Keratinocyte (primary cell): ENCODE measurements around the gene MAD2L2. TPM values are rescaled to one million over a fixed set of nuclear protein-coding genes. Genes with fewer than 3 reads are reported as not detected.

Source experiments
- DNase-seq: peaks from one replicate; pipeline ENCODE4 v3.0.0-alpha.2; 2011; ENCODE audit warnings: low read depth, missing footprints, low spot score
- FAIRE-seq: peaks from 2 replicates; lab custom pipeline; 2011; peaks lifted over from hg19 to GRCh38; lab: Jason Lieb, UNC
- H2AFZ ChIP-seq: 2 replicates; pipeline ENCODE4 v1.6.0; 2012; ENCODE audit warnings: low read length, control low read depth, inconsistent platforms; ENCODE audit not compliant: control insufficient read depth
- H3K27ac ChIP-seq: 2 replicates; pipeline ENCODE4 v1.5.1; 2011; ENCODE audit warnings: low read length; ENCODE audit not compliant: control insufficient read depth, insufficient read depth
- H3K27me3 ChIP-seq: 3 replicates; pipeline ENCODE4 v1.6.0; 2011; ENCODE audit warnings: low read length; ENCODE audit not compliant: control insufficient read depth, insufficient read depth; ENCODE audit errors: extremely low read depth
- H3K36me3 ChIP-seq, 2 experiments: 2 replicates in 1 of 2; 3 replicates in 1 of 2; pipeline ENCODE4 v1.5.1; 2011; ENCODE audit warnings: low read length in 2 of 2, mild to moderate bottlenecking in 1 of 2; ENCODE audit not compliant: control insufficient read depth in 2 of 2, insufficient read depth in 2 of 2; ENCODE audit errors: extremely low read depth in 1 of 2
- H3K4me1 ChIP-seq: 3 replicates; pipeline ENCODE4 v1.5.1; 2011; ENCODE audit warnings: low read length; ENCODE audit not compliant: control insufficient read depth, insufficient read depth; ENCODE audit errors: extremely low read depth
- H3K4me2 ChIP-seq: 3 replicates; pipeline ENCODE4 v1.6.0; 2011; ENCODE audit warnings: low read depth, low read length; ENCODE audit not compliant: control insufficient read depth, insufficient read depth; ENCODE audit errors: extremely low read depth
- H3K4me3 ChIP-seq, 3 experiments: fragments of 200-600 bp in 1 of 3; sonication (generic) in 1 of 3; 2 replicates in 2 of 3; 3 replicates in 1 of 3; pipeline ENCODE4 v1.5.1; 2011 to 2016; ENCODE audit warnings: low read length in 3 of 3, mild to moderate bottlenecking in 3 of 3, control low read depth in 2 of 3, inconsistent platforms in 1 of 3, low read depth in 1 of 3, mixed read lengths in 1 of 3, mixed run types in 1 of 3, moderate library complexity in 1 of 3; ENCODE audit not compliant: control insufficient read depth in 2 of 3, insufficient read depth in 2 of 3; ENCODE audit errors: extremely low read depth in 1 of 3
- H3K79me2 ChIP-seq: 2 replicates; pipeline ENCODE4 v1.6.0; 2012; ENCODE audit warnings: low read length; ENCODE audit not compliant: control insufficient read depth, insufficient read depth
- H3K9ac ChIP-seq: 3 replicates; pipeline ENCODE4 v1.6.0; 2011; ENCODE audit warnings: low read length; ENCODE audit not compliant: control insufficient read depth, insufficient read depth; ENCODE audit errors: extremely low read depth
- H3K9me1 ChIP-seq: 3 replicates; pipeline ENCODE4 v1.6.0; 2011; ENCODE audit warnings: low read length; ENCODE audit not compliant: control insufficient read depth, insufficient read depth; ENCODE audit errors: extremely low read depth
- H3K9me3 ChIP-seq: 2 replicates; pipeline ENCODE4 v1.5.1; 2012; ENCODE audit warnings: low read depth, low read length; ENCODE audit not compliant: control insufficient read depth
- H4K20me1 ChIP-seq: 3 replicates; pipeline ENCODE4 v1.6.0; 2011; ENCODE audit warnings: low read length; ENCODE audit not compliant: control insufficient read depth, insufficient read depth; ENCODE audit errors: extremely low read depth
- EZH2 ChIP-seq: IDR thresholded peaks from one replicate; pipeline ENCODE4 v1.6.1; 2012; ENCODE audit warnings: inconsistent platforms, mild to moderate bottlenecking, low read length, moderate library complexity
- dilution Hi-C: fragments of 300-500 bp; cut with MboI; formaldehyde crosslinking; loops from one replicate; pipeline ENCODE4 v1.7.0; 2020; ENCODE audit warnings: low sequenced_read_pairs; ENCODE audit not compliant: extremely low pct_ligation_motif_present
- polyA plus RNA-seq, 5 experiments: library from polyadenylated mRNA; depleted of rRNA in 3 of 5; stranded (reverse) in 3 of 5; stranded (forward) in 1 of 5; unstranded in 1 of 5; fragments of >200 nt; gene quantifications; 1 replicate in 1 of 5; 2 replicates in 3 of 5; 3 replicates in 1 of 5; pipeline versions ENCODE4 v1.2.1 to v1.2.3, GENCODE V29; 2011 to 2012; ENCODE audit warnings: missing spikeins in 2 of 5, low read depth in 1 of 5, low replicate concordance in 1 of 5
- TF ChIP-seq, protein P1 (sequence below), 3 experiments: IDR thresholded peaks in 1 of 3; conservative IDR thresholded peaks in 1 of 3; optimal IDR thresholded peaks in 1 of 3; 2 replicates in 2 of 3; 3 replicates in 1 of 3; pipeline versions ENCODE3 to v1.5.1; 2011; ENCODE audit warnings: low read length in 3 of 3, mild to moderate bottlenecking in 3 of 3, moderate library complexity in 2 of 3, control low read depth in 1 of 3, inconsistent platforms in 1 of 3; ENCODE audit not compliant: insufficient read depth in 2 of 3; ENCODE audit errors: extremely low read depth in 1 of 3

Gene MAD2L2
- polyA plus RNA-seq, 1 donor (not counting 4 experiments of a cell fraction or from before 2014, with no cell fraction given) = 24.8 TPM

DNA sequence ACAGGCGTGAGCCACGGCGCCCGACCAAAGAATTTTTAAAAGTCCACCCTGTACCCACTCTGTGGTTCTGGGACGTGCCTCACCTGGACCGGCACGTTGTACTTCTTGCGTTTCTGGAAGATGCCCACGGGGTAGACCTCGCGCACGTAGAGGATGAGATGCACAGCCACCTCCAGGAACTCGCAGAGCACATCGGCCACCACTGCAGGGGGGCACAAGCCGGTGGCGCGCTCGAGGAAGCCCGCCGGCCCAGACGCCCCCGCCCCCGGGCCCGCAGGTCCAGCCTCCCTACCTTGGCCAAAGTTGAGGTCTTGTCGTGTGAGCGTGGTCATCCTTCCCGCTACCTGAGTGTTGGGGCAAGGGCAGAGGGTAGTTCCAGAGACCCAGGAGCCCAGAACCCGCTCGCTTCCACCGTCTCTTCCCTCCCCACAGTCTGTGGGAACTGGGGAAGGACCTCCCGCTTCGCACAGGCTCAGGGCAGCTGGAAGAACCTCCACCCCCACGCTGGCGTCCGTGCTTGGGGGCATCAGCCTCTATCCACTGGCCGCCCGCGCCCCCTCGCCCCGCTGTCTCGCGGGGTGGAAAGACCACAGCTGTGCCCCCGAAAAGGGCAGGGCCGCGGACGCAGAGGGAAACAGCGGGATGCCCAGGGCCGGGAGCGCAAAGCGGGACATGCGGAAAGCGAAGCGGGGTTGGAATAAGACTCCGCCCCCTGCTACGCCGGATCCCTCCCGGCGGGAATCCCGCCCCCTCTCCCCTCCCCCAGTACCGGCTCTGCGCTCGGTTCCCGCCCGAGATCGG lies 478 bp downstream of the MAD2L2 start:
- H3K9me3 ChIP-seq = no peaks in the 10 kb centered on the region
- no peaks in the 10 kb centered on the region for H3K9me1 ChIP-seq
- DNase-seq (no peak), FAIRE-seq (no peak)
- H3K4me3 ChIP-seq = peak overlapping the region; percentile 72 to 87 (median 82)
- no peaks in the 10 kb centered on the region for H4K20me1 ChIP-seq
- H3K9ac ChIP-seq = peak overlapping the region; percentile 74
- H3K27me3 ChIP-seq = peaks cover 21% of the 10 kb centered on the region
- dilution Hi-C loops = no loop called here
- H3K36me3 ChIP-seq = peaks cover 0 to 2% of the 10 kb centered on the region in 2 experiments
- peak overlapping the region; percentile 31 for H3K27ac ChIP-seq
- no peaks in the 10 kb centered on the region for H3K79me2 ChIP-seq
- H2AFZ ChIP-seq = peak overlapping the region; percentile 92
- TF ChIP-seq EZH2 = no peak
- TF ChIP-seq, protein P1, sequence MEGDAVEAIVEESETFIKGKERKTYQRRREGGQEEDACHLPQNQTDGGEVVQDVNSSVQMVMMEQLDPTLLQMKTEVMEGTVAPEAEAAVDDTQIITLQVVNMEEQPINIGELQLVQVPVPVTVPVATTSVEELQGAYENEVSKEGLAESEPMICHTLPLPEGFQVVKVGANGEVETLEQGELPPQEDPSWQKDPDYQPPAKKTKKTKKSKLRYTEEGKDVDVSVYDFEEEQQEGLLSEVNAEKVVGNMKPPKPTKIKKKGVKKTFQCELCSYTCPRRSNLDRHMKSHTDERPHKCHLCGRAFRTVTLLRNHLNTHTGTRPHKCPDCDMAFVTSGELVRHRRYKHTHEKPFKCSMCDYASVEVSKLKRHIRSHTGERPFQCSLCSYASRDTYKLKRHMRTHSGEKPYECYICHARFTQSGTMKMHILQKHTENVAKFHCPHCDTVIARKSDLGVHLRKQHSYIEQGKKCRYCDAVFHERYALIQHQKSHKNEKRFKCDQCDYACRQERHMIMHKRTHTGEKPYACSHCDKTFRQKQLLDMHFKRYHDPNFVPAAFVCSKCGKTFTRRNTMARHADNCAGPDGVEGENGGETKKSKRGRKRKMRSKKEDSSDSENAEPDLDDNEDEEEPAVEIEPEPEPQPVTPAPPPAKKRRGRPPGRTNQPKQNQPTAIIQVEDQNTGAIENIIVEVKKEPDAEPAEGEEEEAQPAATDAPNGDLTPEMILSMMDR (optimal IDR thresholded peaks at IDR 0.05 in 1 of 3, IDR thresholded peaks at IDR 0.05 in 1 of 3, conservative IDR thresholded peaks at IDR 0.05 in 1 of 3; ENCODE audit: extremely low read depth in 1 of 3, insufficient read depth in 2 of 3, low read length in 3 of 3) = no peak
- H3K4me2 ChIP-seq = peak overlapping the region; percentile 87
- no peaks in the 10 kb centered on the region for H3K4me1 ChIP-seq

GRCh38 chr1:11678442-11678841 lies 2.5 kb downstream of the MAD2L2 start:
- no peak overlapping the region for H3K4me2 ChIP-seq
- no peak overlapping the region for H3K9ac ChIP-seq
- no peaks in the 10 kb centered on the region for H3K9me1 ChIP-seq
- H3K4me1 ChIP-seq = no peaks in the 10 kb centered on the region
- no peak overlapping the region for H3K27ac ChIP-seq
- peaks cover 8 to 13% of the 10 kb centered on the region in 2 experiments for H3K36me3 ChIP-seq
- H2AFZ ChIP-seq = no peak overlapping the region
- DNase-seq (no peak), FAIRE-seq (no peak)
- no peaks in the 10 kb centered on the region for H3K9me3 ChIP-seq
- peaks cover 10% of the 10 kb centered on the region for H3K27me3 ChIP-seq
- no peak overlapping the region for H3K4me3 ChIP-seq
- no peaks in the 10 kb centered on the region for H3K79me2 ChIP-seq
- dilution Hi-C loops = no loop called here
- no peaks in the 10 kb centered on the region for H4K20me1 ChIP-seq
- no peak for TF ChIP-seq EZH2
- TF ChIP-seq, protein P1 (optimal IDR thresholded peaks at IDR 0.05 in 1 of 3, IDR thresholded peaks at IDR 0.05 in 1 of 3, conservative IDR thresholded peaks at IDR 0.05 in 1 of 3; ENCODE audit: extremely low read depth in 1 of 3, insufficient read depth in 2 of 3, low read length in 3 of 3) = no peak
